Endometrium (tissue), 2 donors: ENCODE results near the gene PTPRD.

Source experiments
- FAIRE-seq: peaks from 2 replicates; lab custom pipeline; 2012; peaks lifted over from hg19 to GRCh38; lab: Jason Lieb, UNC
- donor health status: control.
- donor health status: control.

The PTPRD gene

GRCh38 chr9:8632493-8632892, 1980.3 kb downstream of the PTPRD start:
- no peak for FAIRE-seq

GRCh38 chr9:8628791-8629190, 1984.0 kb downstream of the PTPRD start:
- no peak for FAIRE-seq

GRCh38 chr9:8627976-8628679, 1984.7 kb downstream of the PTPRD start:
- no peak for FAIRE-seq

- FAIRE-seq = no peak
Observed at GRCh38 chr9:8622871-8623270, 1989.9 kb downstream of the PTPRD start.

- FAIRE-seq = no peak
Observed at GRCh38 chr9:8622222-8622802, 1990.5 kb downstream of the PTPRD start.

- FAIRE-seq = no peak
Observed at GRCh38 chr9:8621416-8621815, 1991.4 kb downstream of the PTPRD start.

- FAIRE-seq = no peak
Observed at GRCh38 chr9:8616414-8616813, 1996.4 kb downstream of the PTPRD start.

GRCh38 chr9:8614926-8615440, 1997.8 kb downstream of the PTPRD start:
- FAIRE-seq = no peak

- FAIRE-seq = no peak
Observed at GRCh38 chr9:8613346-8613825, 1999.4 kb downstream of the PTPRD start.

GRCh38 chr9:8611153-8611552, 2001.6 kb downstream of the PTPRD start:
- no peak for FAIRE-seq

- no peak for FAIRE-seq
Observed at GRCh38 chr9:8610256-8610655, 2002.5 kb downstream of the PTPRD start.

- no peak for FAIRE-seq
Observed at GRCh38 chr9:8605096-8605495, 2007.7 kb downstream of the PTPRD start.

GRCh38 chr9:8604201-8604600, 2008.6 kb downstream of the PTPRD start:
- no peak for FAIRE-seq

- FAIRE-seq = no peak
Observed at GRCh38 chr9:8600914-8601680, 2011.7 kb downstream of the PTPRD start.

- FAIRE-seq = no peak
Observed at GRCh38 chr9:8599937-8600336, 2012.9 kb downstream of the PTPRD start.

- FAIRE-seq = no peak
Observed at GRCh38 chr9:8589476-8589875, 2023.3 kb downstream of the PTPRD start.

GRCh38 chr9:8585036-8585435, 2027.8 kb downstream of the PTPRD start:
- FAIRE-seq = no peak

- FAIRE-seq = no peak
Observed at GRCh38 chr9:8579661-8580060, 2033.1 kb downstream of the PTPRD start.

- FAIRE-seq = no peak
Observed at GRCh38 chr9:8576741-8577140, 2036.1 kb downstream of the PTPRD start.

GRCh38 chr9:8574846-8575245, 2038.0 kb downstream of the PTPRD start:
- no peak for FAIRE-seq

GRCh38 chr9:8572209-8572608, 2040.6 kb downstream of the PTPRD start:
- FAIRE-seq = no peak

GRCh38 chr9:8571643-8572042, 2041.2 kb downstream of the PTPRD start:
- FAIRE-seq = no peak

- FAIRE-seq = no peak
Observed at GRCh38 chr9:8570776-8571175, 2042.0 kb downstream of the PTPRD start.
